ENCODE results near the gene RPS6KA3. TPM values are rescaled to one million over a fixed set of nuclear protein-coding genes. Genes with fewer than 3 reads are reported as not detected.

RPS6KA3 gene
- total RNA-seq, 1 experiment from 2014 or later, result 60.0 TPM

Other genes with a start within 250 kb of the RPS6KA3 start
- 0.45 and 0.89 TPM in 2 replicates for gene MAP7D2, start 150.0 kb downstream of the RPS6KA3 start, total RNA-seq (2014; rRNA removed; shearing (Covaris generic))
- gene EIF1AX, start 125.1 kb downstream of the RPS6KA3 start, total RNA-seq (2014; rRNA removed; shearing (Covaris generic)), result 31.7 and 52.5 TPM in 2 replicates